Smooth muscle cell (in vitro differentiated cells): ENCODE results near the gene RCOR2. TPM values are rescaled to one million over a fixed set of nuclear protein-coding genes. Genes with fewer than 3 reads are reported as not detected.
A peak's percentile ranks its signal among the peaks of the same experiment; 100 is the strongest.

Experiments
- DNase-seq: peaks from one replicate; lab custom pipeline; 2025; ENCODE audit not compliant: unreplicated experiment; lab: John Stamatoyannopoulos, UW
- H2AFZ ChIP-seq: fragments of 200-600 bp; sonication (generic); 2 replicates; pipeline ENCODE4 v1.6.0; 2016; ENCODE audit warnings: antibody characterized with exemption, low read depth, mild to moderate bottlenecking
- H3F3A ChIP-seq: fragments of 200-600 bp; sonication (generic); 2 replicates; pipeline ENCODE4 v1.6.0; 2017; ENCODE audit warnings: antibody characterized with exemption, low read depth
- H3K27ac ChIP-seq: fragments of 200-600 bp; sonication (generic); 2 replicates; pipeline ENCODE4 v1.5.1; 2016; ENCODE audit warnings: low read depth, mild to moderate bottlenecking
- H3K27me3 ChIP-seq: fragments of 200-600 bp; sonication (generic); 2 replicates; pipeline ENCODE4 v1.6.1; 2016; ENCODE audit warnings: low read depth, mild to moderate bottlenecking
- H3K36me3 ChIP-seq: fragments of 200-600 bp; sonication (generic); 2 replicates; pipeline ENCODE4 v1.5.1; 2016; ENCODE audit warnings: low read depth
- H3K4me1 ChIP-seq: fragments of 200-600 bp; sonication (generic); 2 replicates; pipeline ENCODE4 v1.5.1; 2016; ENCODE audit warnings: low read depth
- H3K4me2 ChIP-seq: fragments of 200-600 bp; sonication (generic); 2 replicates; pipeline ENCODE4 v1.6.0; 2016; ENCODE audit warnings: mild to moderate bottlenecking
- H3K4me3 ChIP-seq: fragments of 200-600 bp; sonication (generic); 2 replicates; pipeline ENCODE4 v1.5.1; 2016; ENCODE audit warnings: mild to moderate bottlenecking
- H3K79me2 ChIP-seq: fragments of 200-600 bp; sonication (generic); 2 replicates; pipeline ENCODE4 v1.6.0; 2016; ENCODE audit warnings: low read depth, mild to moderate bottlenecking
- H3K9ac ChIP-seq: fragments of 200-600 bp; sonication (generic); 2 replicates; pipeline ENCODE4 v1.6.0; 2016; ENCODE audit warnings: low read depth
- H3K9me3 ChIP-seq: fragments of 200-600 bp; sonication (generic); replicated peaks from 2 replicates; pipeline ENCODE4 v1.5.1; 2016; ENCODE audit warnings: low read depth
- H4K20me1 ChIP-seq: fragments of 200-600 bp; sonication (generic); 2 replicates; pipeline ENCODE4 v1.6.0; 2016; ENCODE audit warnings: low read depth
- WGBS: methylation state at CpG from one replicate; pipeline ENCODE4 v1.1.7; 2016; ENCODE audit warnings: low lambda C conversion rate; 5-methylcytosine and 5-hydroxymethylcytosine counted together
- polyA plus RNA-seq: library from polyadenylated mRNA; unstranded; fragments of >200 nt; fragmentation: Nextera tagmentation; extraction: Ambion mirVana; gene quantifications from 2 replicates; pipeline ENCODE4 v1.2.1, GENCODE V29; 2016
- total RNA-seq: library from RNA; depleted of rRNA; stranded (reverse); fragments of >200 nt; gene quantifications from 2 replicates; pipeline ENCODE4 v1.2.3, GENCODE V29; 2014
- TF ChIP-seq, protein P1 (sequence below): fragments of 200-600 bp; sonication (generic); IDR thresholded peaks from 2 replicates; pipeline ENCODE4 v1.5.1; 2017; ENCODE audit warnings: borderline replicate concordance, mild to moderate bottlenecking, antibody characterized with exemption; ENCODE audit not compliant: insufficient read depth, poor library complexity, severe bottlenecking

RCOR2 gene
- total and polyA plus RNA-seq, 2 experiments from 2014 or later, result 8.5 to 8.7 TPM

DNA sequence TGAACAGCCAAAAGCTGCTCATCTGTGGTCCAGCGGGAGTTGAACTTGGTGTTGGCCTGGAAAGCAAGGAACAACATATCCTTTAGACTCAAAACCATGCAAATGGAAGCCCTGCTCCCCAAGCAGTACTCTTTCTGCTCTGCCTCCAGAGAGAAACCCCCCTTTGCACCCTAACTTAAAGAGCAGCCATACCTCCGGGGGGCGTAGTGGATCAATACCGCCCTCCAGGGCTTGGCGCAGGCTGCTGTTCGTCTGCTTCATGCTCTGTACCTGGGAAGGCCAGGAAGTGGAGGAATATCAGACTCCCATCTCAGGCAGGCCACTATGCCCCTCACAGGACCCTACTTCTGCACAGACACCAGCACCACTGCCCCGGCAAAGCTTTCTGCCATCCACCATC, 4.3 kb downstream of the RCOR2 start:
- no peak overlapping the region for H3K9ac ChIP-seq
- no peaks in the 10 kb centered on the region for H3K9me3 ChIP-seq
- H3K4me1 ChIP-seq, result peaks cover 38% of the 10 kb centered on the region
- H3K36me3 ChIP-seq, result no peaks in the 10 kb centered on the region
- no peak overlapping the region for H3K27ac ChIP-seq
- no peak overlapping the region for H3K4me3 ChIP-seq
- no peak for DNase-seq
- H2AFZ ChIP-seq, result no peak overlapping the region
- H4K20me1 ChIP-seq, result peaks cover 16% of the 10 kb centered on the region
- TF ChIP-seq, protein P1, sequence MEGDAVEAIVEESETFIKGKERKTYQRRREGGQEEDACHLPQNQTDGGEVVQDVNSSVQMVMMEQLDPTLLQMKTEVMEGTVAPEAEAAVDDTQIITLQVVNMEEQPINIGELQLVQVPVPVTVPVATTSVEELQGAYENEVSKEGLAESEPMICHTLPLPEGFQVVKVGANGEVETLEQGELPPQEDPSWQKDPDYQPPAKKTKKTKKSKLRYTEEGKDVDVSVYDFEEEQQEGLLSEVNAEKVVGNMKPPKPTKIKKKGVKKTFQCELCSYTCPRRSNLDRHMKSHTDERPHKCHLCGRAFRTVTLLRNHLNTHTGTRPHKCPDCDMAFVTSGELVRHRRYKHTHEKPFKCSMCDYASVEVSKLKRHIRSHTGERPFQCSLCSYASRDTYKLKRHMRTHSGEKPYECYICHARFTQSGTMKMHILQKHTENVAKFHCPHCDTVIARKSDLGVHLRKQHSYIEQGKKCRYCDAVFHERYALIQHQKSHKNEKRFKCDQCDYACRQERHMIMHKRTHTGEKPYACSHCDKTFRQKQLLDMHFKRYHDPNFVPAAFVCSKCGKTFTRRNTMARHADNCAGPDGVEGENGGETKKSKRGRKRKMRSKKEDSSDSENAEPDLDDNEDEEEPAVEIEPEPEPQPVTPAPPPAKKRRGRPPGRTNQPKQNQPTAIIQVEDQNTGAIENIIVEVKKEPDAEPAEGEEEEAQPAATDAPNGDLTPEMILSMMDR, result no peak
- H3K4me2 ChIP-seq, result no peak overlapping the region
- peaks cover 13% of the 10 kb centered on the region for H3F3A ChIP-seq
- no peaks in the 10 kb centered on the region for H3K79me2 ChIP-seq
- WGBS, result 97% methylated on average over 7 of the region's 7 CpGs
- H3K27me3 ChIP-seq, result no peaks in the 10 kb centered on the region

DNA sequence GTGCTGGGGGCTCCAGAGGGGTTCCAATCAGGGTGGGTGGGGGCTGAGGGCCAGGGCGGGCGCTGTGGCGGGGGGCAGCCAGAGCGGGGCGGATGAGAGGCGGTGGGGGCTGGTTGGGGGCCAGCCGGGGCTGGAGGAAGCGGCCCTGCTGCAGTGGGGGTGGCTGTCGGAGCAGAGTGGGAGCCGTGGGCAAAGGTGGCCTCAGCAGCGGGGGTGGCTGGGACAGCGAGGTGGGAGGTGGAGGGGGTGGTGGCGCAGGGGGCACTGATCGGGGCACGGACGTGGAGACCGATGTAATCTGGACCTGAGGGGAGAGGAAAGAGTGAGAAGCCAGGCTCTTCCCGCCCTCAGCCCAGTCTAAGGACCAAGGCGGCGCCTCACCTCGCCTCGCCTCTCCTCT, 5.1 kb downstream of the RCOR2 start:
- H2AFZ ChIP-seq, result no peak overlapping the region
- no peak overlapping the region for H3K9ac ChIP-seq
- H3K27ac ChIP-seq, result no peak overlapping the region
- H4K20me1 ChIP-seq, result peaks cover 16% of the 10 kb centered on the region
- no peak overlapping the region for H3K4me2 ChIP-seq
- H3K4me1 ChIP-seq, result peaks cover 35% of the 10 kb centered on the region
- H3K79me2 ChIP-seq, result no peaks in the 10 kb centered on the region
- no peaks in the 10 kb centered on the region for H3K36me3 ChIP-seq
- peaks cover 13% of the 10 kb centered on the region for H3F3A ChIP-seq
- no peak for DNase-seq
- H3K27me3 ChIP-seq, result no peaks in the 10 kb centered on the region
- TF ChIP-seq, protein P1, result no peak
- 91% methylated on average over 4 of the region's 22 CpGs for WGBS
- H3K9me3 ChIP-seq, result no peaks in the 10 kb centered on the region
- H3K4me3 ChIP-seq, result no peak overlapping the region

DNA sequence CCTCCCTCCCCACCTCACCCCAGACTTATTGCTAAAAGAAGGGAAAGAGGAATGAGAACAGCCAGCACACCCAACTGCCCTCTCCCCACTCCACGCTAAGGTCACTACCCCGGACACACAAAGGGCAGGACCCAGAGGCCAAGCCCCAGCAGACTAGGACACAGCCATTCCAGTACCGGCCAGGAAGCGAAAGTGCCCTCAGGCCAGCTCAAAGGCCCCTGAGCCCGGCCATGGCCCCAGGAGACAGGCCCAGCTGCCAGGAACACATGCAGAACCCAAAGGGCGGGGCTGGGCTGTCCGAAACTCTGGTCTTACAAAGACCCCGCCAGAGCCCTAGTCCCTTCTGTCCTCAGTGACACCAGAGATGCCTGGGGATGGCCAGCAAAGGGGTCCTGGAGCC, 5.5 kb downstream of the RCOR2 start:
- no peak overlapping the region for H2AFZ ChIP-seq
- 83% methylated on average over 8 of the region's 8 CpGs for whole genome bisulfite sequencing
- no peak overlapping the region for H3K9ac ChIP-seq
- TF ChIP-seq, protein P1, result no peak
- no peaks in the 10 kb centered on the region for H3K27me3 ChIP-seq
- peaks cover 13% of the 10 kb centered on the region for H3F3A ChIP-seq
- H3K79me2 ChIP-seq, result no peaks in the 10 kb centered on the region
- no peak overlapping the region for H3K4me3 ChIP-seq
- H3K4me1 ChIP-seq, result peaks cover 35% of the 10 kb centered on the region
- no peaks in the 10 kb centered on the region for H3K9me3 ChIP-seq
- peaks cover 16% of the 10 kb centered on the region for H4K20me1 ChIP-seq
- H3K36me3 ChIP-seq, result no peaks in the 10 kb centered on the region
- DNase-seq, result no peak
- H3K27ac ChIP-seq, result no peak overlapping the region
- H3K4me2 ChIP-seq, result no peak overlapping the region

DNA sequence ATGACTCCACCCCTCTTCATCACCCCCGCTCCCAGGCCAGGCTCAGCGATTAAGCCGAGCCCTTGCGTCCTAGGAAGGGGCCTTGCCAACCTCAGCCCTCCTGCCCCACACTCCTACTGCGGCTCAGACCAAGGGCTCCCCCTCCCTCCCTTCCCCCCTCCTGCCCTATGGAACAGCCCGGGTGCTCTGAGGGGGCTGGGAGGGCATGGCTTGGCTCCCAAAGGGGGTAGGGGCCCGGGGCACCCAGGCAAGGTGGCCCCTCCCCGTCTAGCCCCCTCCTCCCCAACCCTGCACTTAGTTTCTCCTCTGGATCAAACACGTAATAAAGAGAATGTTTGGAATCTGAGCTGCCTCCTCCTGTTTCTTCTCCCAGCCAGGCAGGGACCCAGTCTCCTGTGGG, 6.3 kb downstream of the RCOR2 start:
- H3K4me1 ChIP-seq, result peaks cover 35% of the 10 kb centered on the region
- H3K4me3 ChIP-seq, result no peak overlapping the region
- H3F3A ChIP-seq, result peaks cover 13% of the 10 kb centered on the region
- no peaks in the 10 kb centered on the region for H3K27me3 ChIP-seq
- H3K79me2 ChIP-seq, result no peaks in the 10 kb centered on the region
- WGBS, result 47% methylated on average over 2 of the region's 9 CpGs
- no peaks in the 10 kb centered on the region for H3K36me3 ChIP-seq
- no peaks in the 10 kb centered on the region for H3K9me3 ChIP-seq
- H4K20me1 ChIP-seq, result peaks cover 12% of the 10 kb centered on the region
- H3K9ac ChIP-seq, result no peak overlapping the region
- no peak overlapping the region for H3K4me2 ChIP-seq
- peak overlapping the region; percentile 31 for H3K27ac ChIP-seq
- TF ChIP-seq, protein P1, result no peak
- H2AFZ ChIP-seq, result no peak overlapping the region
- DNase-seq, result no peak
